Measurements from ENCODE around the gene CNTFR.

Gene CNTFR

DNA sequence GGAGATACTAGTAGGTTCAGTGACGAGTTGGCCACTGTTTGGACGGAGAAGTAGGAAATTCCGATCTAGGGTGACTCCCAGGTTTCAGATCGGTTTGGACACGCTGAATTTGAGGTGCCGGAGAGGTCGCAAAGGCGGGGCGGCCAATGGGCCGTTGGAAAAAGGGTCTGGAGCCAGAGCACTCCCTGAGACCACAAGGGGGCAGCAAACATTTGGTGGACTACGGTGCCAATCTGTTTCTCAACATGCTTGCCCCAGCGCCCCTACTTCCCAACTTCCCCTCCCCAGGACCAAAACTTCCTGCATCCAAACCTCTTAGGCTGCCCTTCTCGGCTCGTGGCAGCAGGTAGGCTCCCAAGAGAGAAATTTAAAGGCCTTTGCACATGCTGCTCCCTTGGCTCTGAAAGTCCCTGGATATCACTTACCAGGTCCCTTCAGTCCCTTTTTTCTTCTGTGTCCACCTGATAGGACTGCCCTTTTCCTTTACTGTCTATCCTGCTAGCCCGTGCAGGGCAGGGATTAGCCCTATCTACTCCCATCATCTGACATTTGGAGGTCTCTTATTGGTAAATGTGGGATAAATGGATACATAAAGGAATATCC lies 23.4 kb upstream of the CNTFR start:
- TF ChIP-seq, protein P1, sequence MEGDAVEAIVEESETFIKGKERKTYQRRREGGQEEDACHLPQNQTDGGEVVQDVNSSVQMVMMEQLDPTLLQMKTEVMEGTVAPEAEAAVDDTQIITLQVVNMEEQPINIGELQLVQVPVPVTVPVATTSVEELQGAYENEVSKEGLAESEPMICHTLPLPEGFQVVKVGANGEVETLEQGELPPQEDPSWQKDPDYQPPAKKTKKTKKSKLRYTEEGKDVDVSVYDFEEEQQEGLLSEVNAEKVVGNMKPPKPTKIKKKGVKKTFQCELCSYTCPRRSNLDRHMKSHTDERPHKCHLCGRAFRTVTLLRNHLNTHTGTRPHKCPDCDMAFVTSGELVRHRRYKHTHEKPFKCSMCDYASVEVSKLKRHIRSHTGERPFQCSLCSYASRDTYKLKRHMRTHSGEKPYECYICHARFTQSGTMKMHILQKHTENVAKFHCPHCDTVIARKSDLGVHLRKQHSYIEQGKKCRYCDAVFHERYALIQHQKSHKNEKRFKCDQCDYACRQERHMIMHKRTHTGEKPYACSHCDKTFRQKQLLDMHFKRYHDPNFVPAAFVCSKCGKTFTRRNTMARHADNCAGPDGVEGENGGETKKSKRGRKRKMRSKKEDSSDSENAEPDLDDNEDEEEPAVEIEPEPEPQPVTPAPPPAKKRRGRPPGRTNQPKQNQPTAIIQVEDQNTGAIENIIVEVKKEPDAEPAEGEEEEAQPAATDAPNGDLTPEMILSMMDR (conservative IDR thresholded peaks at IDR 0.05; ENCODE audit: low read depth, low read length), result peak; percentile 88
- peak overlapping the region; percentile 88 for H3K4me3 ChIP-seq (ENCODE audit: low read length)
- peak; percentile 29 for DNase-seq (ENCODE audit: low read depth)

DNA sequence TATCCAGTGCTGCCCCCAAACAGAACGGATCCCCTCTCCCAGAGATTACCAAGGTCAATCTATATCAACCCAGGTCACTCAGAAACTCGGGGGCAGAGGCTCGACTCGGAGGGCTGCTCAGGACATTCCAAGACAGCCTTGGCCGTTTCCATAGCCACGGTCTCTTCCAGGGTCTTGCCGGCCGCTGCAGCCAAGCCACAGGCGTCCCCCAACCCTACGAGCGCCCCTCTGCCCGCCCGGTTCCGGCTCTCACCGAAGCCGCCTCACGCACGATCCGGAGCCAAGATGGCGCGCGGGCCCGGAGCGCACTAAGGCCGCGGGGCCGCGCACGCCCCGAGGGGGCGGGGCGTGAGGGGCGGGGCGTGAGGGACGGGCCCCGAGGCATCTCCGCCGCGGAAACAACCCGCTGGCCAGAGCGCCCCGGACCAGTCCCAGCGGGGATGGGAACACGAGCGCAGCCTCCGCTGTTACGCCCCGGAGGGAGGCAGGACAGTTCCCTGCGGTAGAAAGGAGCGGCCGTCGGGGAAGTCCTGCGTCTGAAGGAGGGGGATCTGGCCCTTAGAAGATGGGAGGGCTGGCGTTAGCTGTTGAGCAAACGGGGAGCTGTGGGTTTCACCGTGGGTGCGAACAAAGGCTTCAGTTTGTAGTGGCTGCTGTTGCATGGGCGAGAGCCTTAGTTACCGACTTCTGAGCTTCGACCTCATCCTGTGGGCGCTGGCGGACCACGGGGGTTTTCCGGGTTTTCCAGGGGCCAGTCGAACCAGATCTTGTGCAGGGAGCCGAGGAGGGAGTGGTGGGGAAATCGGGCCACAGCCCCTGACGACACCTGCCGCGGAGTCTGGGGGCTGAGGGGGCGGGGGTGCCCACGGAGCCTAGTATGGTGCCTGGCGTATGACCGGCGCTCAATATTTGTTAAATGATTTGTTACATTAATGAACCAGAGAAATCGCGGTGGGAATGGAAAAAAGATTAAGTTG lies 22.6 kb upstream of the CNTFR start, which contains the start of gene RPP25L:
TSS of gene RPP25L (minus strand) at position 287 of the 977 bp plus-strand sequence. CDS start 801 bp downstream, outside the sequence.
- DNase-seq (ENCODE audit: low read depth), result no peak
- H3K4me3 ChIP-seq (ENCODE audit: low read length), result peak within 1 kb of the TSS; percentile 88
- TF ChIP-seq, protein P1 (conservative IDR thresholded peaks at IDR 0.05; ENCODE audit: low read depth, low read length), result no peak

DNA sequence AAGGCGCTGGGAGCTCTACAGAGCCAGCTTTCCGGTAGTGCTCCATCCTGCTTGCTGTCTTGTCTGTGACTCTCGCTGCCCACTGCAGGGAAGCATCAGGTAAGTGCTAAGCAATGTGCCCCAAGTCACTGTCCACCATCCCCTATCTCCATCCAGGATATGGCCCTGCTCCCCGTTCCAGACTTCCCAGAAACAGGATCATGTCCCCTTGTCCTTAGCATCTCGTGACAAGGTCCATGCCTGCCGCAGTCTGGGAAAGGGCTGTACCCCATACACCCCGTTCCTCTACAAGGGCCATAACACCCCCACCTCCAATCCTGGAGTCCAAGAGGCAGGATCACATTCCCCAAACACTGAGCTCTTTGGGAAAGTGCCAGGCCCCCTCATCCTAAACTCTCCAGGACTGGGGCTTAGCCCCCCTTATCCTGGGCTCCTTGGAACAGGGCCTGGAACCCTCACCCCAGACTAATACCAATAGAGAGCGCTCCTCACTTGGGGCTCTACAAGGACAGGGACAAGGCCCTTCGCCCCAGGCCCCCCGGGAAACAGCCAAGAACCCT lies 21.8 kb upstream of the CNTFR start:
- no peak for DNase-seq (ENCODE audit: low read depth)
- TF ChIP-seq, protein P1 (conservative IDR thresholded peaks at IDR 0.05; ENCODE audit: low read depth, low read length), result no peak
- H3K4me3 ChIP-seq (ENCODE audit: low read length), result peak overlapping the region; percentile 88

DNA sequence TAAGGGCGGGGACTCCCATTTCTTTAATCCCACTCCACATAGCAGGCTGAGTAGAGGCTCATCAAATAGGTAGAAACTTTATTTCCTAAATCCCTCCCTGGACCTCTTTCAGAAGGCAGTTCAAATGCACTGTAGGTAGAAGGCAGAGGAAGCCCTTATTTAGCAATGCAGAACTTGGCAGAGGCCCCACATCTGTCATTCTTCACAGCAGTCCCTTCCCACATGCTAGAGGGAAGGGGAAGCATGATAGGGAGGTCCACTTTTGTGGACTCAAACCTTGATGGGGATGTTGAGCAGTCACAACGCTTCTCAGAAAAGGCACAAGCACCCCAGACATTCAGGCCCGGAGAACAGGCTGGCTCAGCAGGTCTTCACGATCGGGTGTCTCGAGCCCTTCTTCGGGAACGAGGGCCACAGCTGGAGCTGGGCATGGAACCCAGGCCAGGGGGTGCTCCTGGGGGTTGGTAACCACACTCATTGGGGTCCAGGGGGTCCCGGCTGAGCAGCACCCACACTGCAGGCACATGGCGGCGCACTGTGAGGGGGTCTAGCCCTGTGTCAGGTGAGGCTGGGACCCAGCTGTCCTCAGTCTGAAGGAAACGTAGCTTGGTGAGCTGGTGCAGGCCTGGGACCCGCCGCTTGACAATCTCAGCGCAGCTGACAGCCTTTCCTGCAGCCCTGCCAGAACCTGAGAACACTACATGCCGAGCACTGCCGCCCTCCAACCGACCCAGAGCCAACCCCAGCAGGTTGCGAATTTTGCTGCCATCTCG lies 21.1 kb upstream of the CNTFR start:
- TF ChIP-seq, protein P1 (conservative IDR thresholded peaks at IDR 0.05; ENCODE audit: low read depth, low read length), result no peak
- no peak for DNase-seq (ENCODE audit: low read depth)
- H3K4me3 ChIP-seq (ENCODE audit: low read length), result peak overlapping the region; percentile 88

DNA sequence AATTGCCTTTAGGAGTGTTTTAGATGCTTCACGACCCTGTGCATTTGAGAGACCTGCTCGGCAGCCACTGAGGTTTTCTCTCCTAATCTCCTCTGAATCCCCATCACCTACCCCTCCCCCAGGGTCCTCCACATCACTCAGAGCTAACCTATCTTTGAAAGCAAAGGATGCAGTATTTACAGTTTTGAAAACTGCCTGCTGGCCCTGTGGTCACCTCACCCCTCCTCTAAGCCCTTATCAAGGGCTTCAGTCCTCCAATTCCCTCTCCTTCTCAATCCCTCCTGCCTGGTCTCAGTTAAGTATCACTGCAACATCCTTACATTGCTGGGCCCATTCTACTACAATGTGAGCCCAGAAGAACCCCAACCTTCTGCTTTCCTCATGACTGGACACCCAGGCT lies 17.8 kb upstream of the CNTFR start:
- no peak for DNase-seq (ENCODE audit: low read depth)
- H3K4me3 ChIP-seq (ENCODE audit: low read length), result no peak overlapping the region
- TF ChIP-seq, protein P1 (conservative IDR thresholded peaks at IDR 0.05; ENCODE audit: low read depth, low read length), result no peak

DNA sequence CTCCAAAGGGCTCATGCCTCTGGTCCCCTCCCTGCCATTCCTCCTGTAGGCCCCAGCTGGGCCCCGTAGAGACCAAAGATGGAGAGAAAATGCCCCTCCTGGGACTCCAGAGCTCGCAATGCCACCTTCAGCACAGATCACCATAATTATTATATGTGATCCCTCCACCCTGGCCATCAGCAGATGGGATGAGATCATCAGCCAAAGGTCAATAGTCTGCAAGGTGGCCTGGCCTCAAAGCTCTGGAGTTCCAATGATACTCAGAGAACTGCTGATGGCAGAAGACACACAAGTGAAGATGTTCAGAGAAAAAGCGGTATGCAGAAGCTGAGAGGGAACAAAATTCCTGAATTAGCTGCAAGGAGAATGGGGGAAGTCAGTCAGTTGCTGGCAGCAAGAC lies 17.4 kb upstream of the CNTFR start:
- TF ChIP-seq, protein P1 (conservative IDR thresholded peaks at IDR 0.05; ENCODE audit: low read depth, low read length), result no peak
- DNase-seq (ENCODE audit: low read depth), result no peak
- no peak overlapping the region for H3K4me3 ChIP-seq (ENCODE audit: low read length)

All from retinal pigment epithelial cell (primary cell).